22Rv1 (cell line): Measurements from ENCODE around the gene ACAN.

Experiments
- H3K27ac ChIP-seq: fragments of 450-650 bp; 2 replicates; pipeline ENCODE4 v1.5.1; 2017
- CTCF ChIP-seq: fragments of 450-650 bp; IDR thresholded peaks from 2 replicates; pipeline ENCODE4 v1.5.1; 2017; ENCODE audit warnings: mild to moderate bottlenecking
- ZFX ChIP-seq: fragments of 450-650 bp; IDR thresholded peaks from 2 replicates; pipeline ENCODE4 v1.6.1; 2017; ENCODE audit warnings: antibody characterized with exemption, borderline replicate concordance

ACAN gene

DNA sequence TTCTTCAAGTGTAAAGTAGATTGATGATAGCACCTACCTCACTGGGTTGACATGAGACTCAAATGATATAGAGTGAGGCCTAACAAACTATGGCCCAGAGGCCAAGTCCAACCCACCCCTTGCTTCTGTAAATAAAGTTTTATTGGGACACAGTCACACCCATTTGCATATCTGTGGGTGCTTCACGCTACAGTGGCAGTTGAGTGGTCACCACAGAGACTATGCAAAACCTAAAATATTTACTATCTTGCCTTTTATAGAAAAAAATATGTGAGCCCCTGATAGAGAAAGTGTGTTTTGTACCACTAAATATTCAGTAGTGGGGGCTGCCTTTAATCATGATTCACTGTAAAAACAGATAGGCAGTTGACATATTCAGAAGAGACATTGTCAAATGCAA is 38.0 kb downstream of the ACAN start:
- no peak overlapping the region for H3K27ac ChIP-seq
- TF ChIP-seq ZFX (no peak), CTCF (no peak)

GRCh38 chr15:88842156-88842555 is 38.9 kb downstream of the ACAN start:
- TF ChIP-seq CTCF (no peak), ZFX (no peak)

GRCh38 chr15:88843334-88843733 is 40.1 kb downstream of the ACAN start:
- no peak for TF ChIP-seq ZFX
- no peak overlapping the region for H3K27ac ChIP-seq

More at GRCh38 chr15:88842156-88842555, 38.9 kb downstream of the ACAN start:
- H3K27ac ChIP-seq, result no peak overlapping the region

- no peak overlapping the region for H3K27ac ChIP-seq
- no peak for TF ChIP-seq ZFX
- TF ChIP-seq CTCF, result no peak
Measured at GRCh38 chr15:88844749-88845386, 41.6 kb downstream of the ACAN start.

- H3K27ac ChIP-seq, result no peak overlapping the region
- TF ChIP-seq CTCF (no peak), ZFX (no peak)
Measured at GRCh38 chr15:88845616-88846015, 42.4 kb downstream of the ACAN start.

- H3K27ac ChIP-seq, result no peak overlapping the region
- TF ChIP-seq ZFX (no peak), CTCF (no peak)
Measured at GRCh38 chr15:88847144-88847543, 43.9 kb downstream of the ACAN start.

DNA sequence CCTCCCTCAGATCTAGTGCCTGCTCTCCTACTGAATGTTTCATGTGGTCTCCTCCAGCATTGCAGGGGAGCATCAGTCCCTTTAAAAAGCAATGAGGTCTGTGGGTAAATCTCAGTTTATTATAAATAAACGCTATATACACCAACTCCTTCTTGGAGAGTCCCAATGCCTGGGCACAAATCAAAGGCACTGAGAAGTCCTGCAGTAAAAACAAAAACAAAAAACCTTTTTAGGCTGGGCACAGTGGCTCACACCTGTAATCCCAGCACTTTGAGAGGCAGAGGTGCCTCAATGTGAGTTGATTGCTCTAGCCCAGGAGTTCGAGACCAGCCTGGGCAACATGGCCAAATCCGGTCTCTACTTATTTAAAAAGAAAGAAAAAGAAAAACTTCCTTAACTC is 45.0 kb downstream of the ACAN start:
- no peak overlapping the region for H3K27ac ChIP-seq
- TF ChIP-seq CTCF (no peak), ZFX (no peak)
